Mesenchymal stem cell (in vitro differentiated cells and primary cell): ENCODE data around the gene SLC16A10.

Experiments
- DNase-seq: peaks from one replicate; pipeline ENCODE4 v3.0.0-alpha.2; 2013
- H2AFZ ChIP-seq: one replicate; pipeline ENCODE4 v1.6.1; 2013; ENCODE audit warnings: low read depth, mild to moderate bottlenecking, control low read depth, inconsistent platforms, low read length, moderate library complexity
- H2AK5ac ChIP-seq: 2 replicates; pipeline ENCODE4 v1.6.1; 2013; ENCODE audit warnings: low read length, moderate library complexity, mild to moderate bottlenecking, inconsistent platforms; ENCODE audit not compliant: severe bottlenecking
- H2BK120ac ChIP-seq: one replicate; pipeline ENCODE4 v1.6.1; 2013; ENCODE audit warnings: low read depth, mild to moderate bottlenecking, inconsistent platforms, low read length, moderate library complexity
- H2BK12ac ChIP-seq, 2 experiments: one replicate each; pipeline ENCODE4 v1.6.1; 2013; ENCODE audit warnings: inconsistent platforms in 2 of 2, low read length in 2 of 2, mild to moderate bottlenecking in 2 of 2, moderate library complexity in 2 of 2, control low read depth in 1 of 2
- H2BK15ac ChIP-seq: one replicate; pipeline ENCODE4 v1.6.1; 2013; ENCODE audit warnings: mild to moderate bottlenecking, low read depth, inconsistent platforms; ENCODE audit not compliant: poor library complexity, severe bottlenecking
- H2BK5ac ChIP-seq: 2 replicates; pipeline ENCODE4 v1.6.1; 2013; ENCODE audit warnings: low read depth, mild to moderate bottlenecking, low read length, control low read depth, inconsistent platforms; ENCODE audit not compliant: poor library complexity, severe bottlenecking
- H3K14ac ChIP-seq, 2 experiments: one replicate each; pipeline ENCODE4 v1.6.1; 2013; ENCODE audit warnings: inconsistent platforms in 2 of 2, low read length in 2 of 2, control low read depth in 1 of 2, mild to moderate bottlenecking in 1 of 2, moderate library complexity in 1 of 2
- H3K18ac ChIP-seq, 2 experiments: one replicate each; pipeline ENCODE4 v1.6.1; 2013; ENCODE audit warnings: inconsistent platforms in 2 of 2, low read length in 2 of 2, control low read depth in 1 of 2, low read depth in 1 of 2, mild to moderate bottlenecking in 1 of 2
- H3K23ac ChIP-seq, 2 experiments: one replicate each; pipeline ENCODE4 v1.6.1; 2013; ENCODE audit warnings: inconsistent platforms in 2 of 2, low read length in 2 of 2, mild to moderate bottlenecking in 2 of 2, moderate library complexity in 2 of 2, control low read depth in 1 of 2
- H3K27ac ChIP-seq: 2 replicates; pipeline ENCODE4 v1.5.1; 2013; ENCODE audit warnings: mild to moderate bottlenecking, moderate library complexity, low read length, control low read depth, inconsistent platforms; ENCODE audit not compliant: poor library complexity, severe bottlenecking
- H3K27me3 ChIP-seq, 2 experiments: 2 replicates each; pipeline versions ENCODE4 v1.6.1 to v1.7.0; 2013; ENCODE audit warnings: low read length in 2 of 2, mild to moderate bottlenecking in 2 of 2, moderate library complexity in 2 of 2, control low read depth in 1 of 2, inconsistent platforms in 1 of 2; ENCODE audit not compliant: control insufficient read depth in 1 of 2, insufficient read depth in 1 of 2
- H3K36me3 ChIP-seq, 2 experiments: 2 replicates each; pipeline versions ENCODE4 v1.6.1 to v1.7.0; 2013; ENCODE audit warnings: low read length in 2 of 2, control low read depth in 1 of 2, inconsistent platforms in 1 of 2, low read depth in 1 of 2, mild to moderate bottlenecking in 1 of 2; ENCODE audit not compliant: insufficient read depth in 2 of 2, control insufficient read depth in 1 of 2
- H3K4ac ChIP-seq, 2 experiments: one replicate each; pipeline ENCODE4 v1.6.1; 2013; ENCODE audit warnings: inconsistent platforms in 2 of 2, low read length in 2 of 2, mild to moderate bottlenecking in 2 of 2, moderate library complexity in 2 of 2, control low read depth in 1 of 2, low read depth in 1 of 2
- H3K4me1 ChIP-seq: 2 replicates; pipeline ENCODE4 v1.6.1; 2013; ENCODE audit warnings: low read depth, low read length, control low read depth; ENCODE audit not compliant: control insufficient read depth, insufficient read depth
- H3K4me2 ChIP-seq: 2 replicates; pipeline ENCODE4 v1.6.1; 2013; ENCODE audit warnings: low read length, mild to moderate bottlenecking, inconsistent platforms; ENCODE audit not compliant: poor library complexity, severe bottlenecking
- H3K4me3 ChIP-seq, 2 experiments: 2 replicates each; pipeline versions ENCODE4 v1.5.1 to v1.7.0; 2013; ENCODE audit warnings: low read length in 2 of 2, mild to moderate bottlenecking in 2 of 2, control low read depth in 1 of 2, low read depth in 1 of 2; ENCODE audit not compliant: insufficient read depth in 1 of 2
- H3K79me1 ChIP-seq: replicated peaks from 2 replicates; pipeline ENCODE4 v1.6.1; 2013; ENCODE audit warnings: mild to moderate bottlenecking, control low read depth, low read length, inconsistent platforms; ENCODE audit not compliant: poor library complexity, severe bottlenecking
- H3K9ac ChIP-seq: 2 replicates; pipeline ENCODE4 v1.7.0; 2013; ENCODE audit warnings: mild to moderate bottlenecking, low read length, moderate library complexity
- H3K9me3 ChIP-seq: 2 replicates; pipeline ENCODE4 v1.7.0; 2013; ENCODE audit warnings: mild to moderate bottlenecking, low read length; ENCODE audit not compliant: control insufficient read depth
- H4K8ac ChIP-seq: one replicate; pipeline ENCODE4 v1.6.1; 2013; ENCODE audit warnings: inconsistent platforms, mild to moderate bottlenecking, low read length, moderate library complexity
- H4K91ac ChIP-seq: one replicate; pipeline ENCODE4 v1.6.1; 2013; ENCODE audit warnings: mild to moderate bottlenecking, low read length, inconsistent platforms
- whole genome bisulfite sequencing: methylation state at CpG from one replicate; pipeline ENCODE4 v1.1.7; 2013; ENCODE audit warnings: mixed read lengths; 5-methylcytosine and 5-hydroxymethylcytosine counted together

Gene SLC16A10

DNA sequence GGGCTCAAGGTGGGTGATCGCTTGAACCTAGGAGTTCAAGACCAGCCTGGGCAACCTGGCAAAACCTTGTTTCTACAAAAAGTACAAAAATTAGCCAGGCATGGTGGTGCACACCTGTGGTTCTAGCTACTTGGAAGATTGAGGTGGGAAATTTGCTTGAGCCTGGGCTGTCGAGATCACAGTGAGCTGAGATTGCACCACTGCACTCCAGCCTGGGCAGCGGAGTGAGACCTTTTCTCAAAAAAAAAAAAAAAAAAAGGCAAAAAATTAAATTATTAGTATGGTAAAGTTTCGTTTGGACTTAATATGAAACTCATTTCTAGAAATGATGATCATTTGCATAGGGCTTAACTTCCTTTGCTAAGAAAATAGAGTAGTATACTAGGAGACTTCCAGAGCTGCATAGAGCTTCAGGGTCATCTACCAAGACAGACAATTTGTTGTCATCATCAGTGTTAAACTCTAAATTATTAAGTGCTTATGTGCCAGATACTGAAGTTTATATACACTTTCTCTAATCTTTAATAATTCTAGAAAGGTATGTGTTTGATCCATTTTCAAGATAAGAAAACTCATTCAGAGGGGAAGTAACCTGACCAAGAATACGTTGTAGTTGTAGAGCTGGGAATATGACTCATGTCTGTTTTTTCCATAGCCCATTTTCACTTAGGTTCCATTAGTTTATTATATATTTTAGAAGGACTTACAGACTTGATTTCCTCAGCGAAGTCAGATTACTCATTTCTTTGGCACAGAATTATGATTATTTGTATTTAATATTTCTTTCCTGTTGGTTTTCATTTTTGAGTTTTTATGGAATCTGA, 84.5 kb downstream of the SLC16A10 start:
- peaks cover 0 to 9% of the 10 kb centered on the region in 2 experiments for H3K27me3 ChIP-seq
- no peak overlapping the region for H2BK15ac ChIP-seq
- H4K8ac ChIP-seq, result no peak overlapping the region
- H3K27ac ChIP-seq, result no peak overlapping the region
- H3K23ac ChIP-seq, result no peak overlapping the region
- no peak overlapping the region for H2AFZ ChIP-seq
- no peaks in the 10 kb centered on the region for H3K36me3 ChIP-seq
- H3K14ac ChIP-seq, result no peak overlapping the region
- no peak overlapping the region for H2BK5ac ChIP-seq
- no peak overlapping the region for H2AK5ac ChIP-seq
- no peak overlapping the region for H3K9ac ChIP-seq
- no peaks in the 10 kb centered on the region for H3K9me3 ChIP-seq
- H4K91ac ChIP-seq, result no peak overlapping the region
- no peak overlapping the region for H3K4ac ChIP-seq
- WGBS, result 100% methylated on average over 2 of the region's 6 CpGs
- H3K4me2 ChIP-seq, result no peak overlapping the region
- no peak overlapping the region for H3K4me3 ChIP-seq
- no peak overlapping the region for H2BK120ac ChIP-seq
- DNase-seq, result no peak
- no peak overlapping the region for H3K18ac ChIP-seq
- H2BK12ac ChIP-seq, result no peak overlapping the region
- peaks cover 3% of the 10 kb centered on the region for H3K4me1 ChIP-seq
- H3K79me1 ChIP-seq, result no peaks in the 10 kb centered on the region

DNA sequence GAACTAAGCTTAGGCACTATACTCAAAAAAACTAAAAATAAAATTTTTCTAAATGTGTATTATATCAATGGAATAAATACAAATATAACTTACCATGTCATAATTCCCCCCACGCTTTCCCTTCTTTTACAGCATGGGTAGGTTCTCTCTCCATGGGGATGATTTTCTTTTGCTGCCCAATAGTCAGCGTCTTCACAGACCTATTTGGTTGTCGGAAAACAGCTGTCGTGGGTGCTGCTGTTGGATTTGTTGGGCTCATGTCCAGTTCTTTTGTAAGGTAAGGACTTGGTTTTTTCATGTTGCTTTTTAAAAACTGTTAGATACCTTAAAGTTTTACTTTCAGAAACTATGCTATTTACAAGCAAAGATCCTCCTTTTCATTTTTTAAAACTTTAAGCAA, 85.3 kb downstream of the SLC16A10 start:
- no peak overlapping the region for H2AK5ac ChIP-seq
- H3K36me3 ChIP-seq, result no peaks in the 10 kb centered on the region
- H2BK5ac ChIP-seq, result no peak overlapping the region
- H3K4me1 ChIP-seq, result peaks cover 3% of the 10 kb centered on the region
- H3K4me3 ChIP-seq, result no peak overlapping the region
- no peak overlapping the region for H3K27ac ChIP-seq
- no peak overlapping the region for H3K18ac ChIP-seq
- H3K14ac ChIP-seq, result no peak overlapping the region
- H3K9me3 ChIP-seq, result no peaks in the 10 kb centered on the region
- H4K8ac ChIP-seq, result no peak overlapping the region
- H3K27me3 ChIP-seq, result peaks cover 0 to 5% of the 10 kb centered on the region in 2 experiments
- no peak for DNase-seq
- no peak overlapping the region for H4K91ac ChIP-seq
- no peak overlapping the region for H2BK15ac ChIP-seq
- H3K79me1 ChIP-seq, result no peaks in the 10 kb centered on the region
- H2AFZ ChIP-seq, result no peak overlapping the region
- no peak overlapping the region for H3K4me2 ChIP-seq
- no peak overlapping the region for H3K9ac ChIP-seq
- no peak overlapping the region for H3K4ac ChIP-seq
- no peak overlapping the region for H3K23ac ChIP-seq
- 90% methylated on average over 3 of the region's 4 CpGs for WGBS
- no peak overlapping the region for H2BK12ac ChIP-seq
- H2BK120ac ChIP-seq, result no peak overlapping the region

GRCh38 chr6:111173341-111173740, 86.0 kb downstream of the SLC16A10 start:
- Histone ChIP-seq H3K4me3 (no peak overlapping the region), H3K4ac (no peak overlapping the region), H3K79me1 (no peaks in the 10 kb centered on the region), H2BK12ac (no peak overlapping the region), H4K91ac (no peak overlapping the region), H3K9ac (no peak overlapping the region), H2BK120ac (no peak overlapping the region), H3K4me1 (peaks cover 3% of the 10 kb centered on the region), H3K18ac (no peak overlapping the region), H3K23ac (no peak overlapping the region), H4K8ac (no peak overlapping the region), H3K36me3 (no peaks in the 10 kb centered on the region), H3K9me3 (no peaks in the 10 kb centered on the region), H3K14ac (no peak overlapping the region), H3K27ac (no peak overlapping the region), H2AFZ (no peak overlapping the region), H2AK5ac (no peak overlapping the region), H2BK15ac (no peak overlapping the region), H2BK5ac (no peak overlapping the region), H3K4me2 (no peak overlapping the region), H3K27me3 (peaks cover 0 to 5% of the 10 kb centered on the region in 2 experiments)
- DNase-seq, result no peak
- 82% methylated on average over 2 of the region's 2 CpGs for WGBS

DNA sequence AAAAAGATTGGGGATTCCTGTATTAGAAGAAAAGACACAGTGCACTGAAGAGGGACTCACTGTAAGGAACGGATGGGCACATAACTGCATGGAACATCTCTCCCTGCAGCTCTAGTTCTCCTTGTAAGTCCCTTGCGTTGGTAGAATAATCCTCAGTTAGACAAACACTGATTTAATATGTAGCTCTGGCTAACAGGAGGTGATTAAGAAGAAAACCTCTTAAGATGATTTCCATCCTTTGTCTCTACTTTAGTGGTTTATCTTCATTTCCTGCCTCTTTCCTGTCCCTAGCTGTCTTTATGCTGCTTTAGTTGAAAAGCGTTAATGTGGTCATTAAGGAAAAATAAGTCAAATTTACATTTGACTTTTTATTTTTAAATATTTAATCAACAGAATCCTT, 86.6 kb downstream of the SLC16A10 start:
- Histone ChIP-seq H3K79me1 (no peaks in the 10 kb centered on the region), H3K4me3 (no peak overlapping the region), H3K14ac (no peak overlapping the region), H3K4me1 (peaks cover 3% of the 10 kb centered on the region), H2BK15ac (no peak overlapping the region), H3K27ac (no peak overlapping the region), H3K4ac (no peak overlapping the region), H4K91ac (no peak overlapping the region), H2AK5ac (no peak overlapping the region), H2BK120ac (no peak overlapping the region), H3K9me3 (no peaks in the 10 kb centered on the region), H2AFZ (no peak overlapping the region), H3K36me3 (no peaks in the 10 kb centered on the region), H3K18ac (no peak overlapping the region), H3K9ac (no peak overlapping the region), H2BK12ac (no peak overlapping the region), H3K23ac (no peak overlapping the region), H3K4me2 (no peak overlapping the region), H2BK5ac (no peak overlapping the region), H4K8ac (no peak overlapping the region), H3K27me3 (peaks cover 0 to 5% of the 10 kb centered on the region in 2 experiments)
- no peak for DNase-seq
- WGBS, result 100% methylated on average over 1 of the region's 3 CpGs
